HepG2 (cell line): ENCODE results near the gene ARMH1. TPM values are rescaled to one million over a fixed set of nuclear protein-coding genes. Genes with fewer than 3 reads are reported as not detected.

Source experiments
- AGO2 ChIP-seq: fragments of 200-400 bp; formaldehyde crosslinking; optimal IDR thresholded peaks from 2 replicates; pipeline ENCODE3; 2017; ENCODE audit warnings: mild to moderate bottlenecking, low read depth, low read length, moderate library complexity
- AKAP8 ChIP-seq: sonication (generic); formaldehyde crosslinking; IDR thresholded peaks from 2 replicates; pipeline ENCODE4 v1.5.1; 2020; ENCODE audit warnings: mild to moderate bottlenecking, missing genetic modification reagents
- CBX5 ChIP-seq: sonication (generic); formaldehyde crosslinking; IDR thresholded peaks from 2 replicates; pipeline ENCODE4 v1.4.0; 2020; ENCODE audit warnings: missing genetic modification reagents, borderline replicate concordance
- CENPT ChIP-seq: sonication (generic); formaldehyde crosslinking; IDR thresholded peaks from 2 replicates; pipeline ENCODE4 v1.8.0; 2022; ENCODE audit warnings: low read depth, mild to moderate bottlenecking, moderate library complexity, missing genetic modification reagents
- CREB1 ChIP-seq, 2 experiments: fragments of 450-650 bp in 1 of 2; IDR thresholded peaks; 2 replicates each; pipeline ENCODE4 v1.6.1; 2016 to 2017; ENCODE audit warnings: control low read depth in 1 of 2, mild to moderate bottlenecking in 1 of 2, missing compliant biosample characterization in 1 of 2, missing genetic modification characterization in 1 of 2
- EHMT2 ChIP-seq: fragments of 200-600 bp; sonication (generic); IDR thresholded peaks from 2 replicates; pipeline ENCODE4 v1.7.0; 2017; ENCODE audit warnings: antibody characterized with exemption, low read depth, low read length, borderline replicate concordance
- HMG20B ChIP-seq: conservative IDR thresholded peaks from 2 replicates; pipeline ENCODE4 v1.6.1; 2016; ENCODE audit warnings: missing genetic modification reagents, missing compliant biosample characterization
- HOXD1 ChIP-seq: sonication (generic); formaldehyde crosslinking; IDR thresholded peaks from 2 replicates; pipeline ENCODE4 v1.5.0; 2020; ENCODE audit warnings: missing genetic modification reagents
- KLF11 ChIP-seq: IDR thresholded peaks from 2 replicates; pipeline ENCODE4 v1.6.1; 2016; ENCODE audit warnings: missing compliant biosample characterization
- NR2C2 ChIP-seq: sonication (generic); formaldehyde crosslinking; IDR thresholded peaks from 2 replicates; pipeline ENCODE4 v1.4.0; 2020; ENCODE audit warnings: missing genetic modification reagents, mild to moderate bottlenecking, moderate library complexity, borderline replicate concordance
- POLR2AphosphoS2 ChIP-seq: IDR thresholded peaks from 2 replicates; pipeline ENCODE4 v1.6.1; 2011; ENCODE audit warnings: low read depth, low read length, improper control_type of control experiment
- RBAK ChIP-seq: sonication (generic); formaldehyde crosslinking; IDR thresholded peaks from 2 replicates; pipeline ENCODE4 v1.5.1; 2020; ENCODE audit warnings: mild to moderate bottlenecking, missing genetic modification reagents
- SMAD9 ChIP-seq: sonication (generic); formaldehyde crosslinking; IDR thresholded peaks from 2 replicates; pipeline ENCODE4 v1.5.1; 2020; ENCODE audit warnings: mild to moderate bottlenecking, missing genetic modification reagents
- TGIF2 ChIP-seq: IDR thresholded peaks from 2 replicates; pipeline ENCODE4 v1.6.1; 2016; ENCODE audit warnings: control low read depth, missing compliant biosample characterization
- TOPORS ChIP-seq: sonication (generic); formaldehyde crosslinking; IDR thresholded peaks from 2 replicates; pipeline ENCODE4 v1.8.0; 2023; ENCODE audit warnings: mild to moderate bottlenecking, missing genetic modification reagents
- ZKSCAN1 ChIP-seq: fragments of 150-350 bp; IDR thresholded peaks from 2 replicates; pipeline ENCODE4 v1.6.1; 2014; ENCODE audit warnings: low read length
- ZNF180 ChIP-seq: sonication (generic); formaldehyde crosslinking; IDR thresholded peaks from 2 replicates; pipeline ENCODE4 v1.4.0; 2020; ENCODE audit warnings: low read depth, missing genetic modification reagents, borderline replicate concordance
- ZNF274 ChIP-seq: sonication (generic); formaldehyde crosslinking; IDR thresholded peaks from 2 replicates; pipeline ENCODE4 v1.5.1; 2020; ENCODE audit warnings: mild to moderate bottlenecking, missing genetic modification reagents
- polyA plus RNA-seq, 8 experiments: library from polyadenylated mRNA; depleted of rRNA in 3 of 8; stranded (reverse) in 7 of 8; unstranded in 1 of 8; fragments of >200 nt; fragmentation: Illumina TruSeq in 4 of 8; extraction: Trizol in 4 of 8; gene quantifications; 2 replicates each; pipeline versions ENCODE4 v1.2.1 to v1.2.3, GENCODE V29; 2011 to 2016; ENCODE audit warnings: low read depth in 4 of 8, missing spikeins in 1 of 8, mixed read lengths in 1 of 8; ENCODE audit not compliant: insufficient read depth in 1 of 8
- total RNA-seq, 5 experiments: library from RNA; depleted of rRNA; stranded (reverse); fragments of >200 nt; fragmentation: Illumina TruSeq; extraction: Trizol; gene quantifications; 2 replicates each; pipeline ENCODE4 v1.2.3, GENCODE V29; 2016; ENCODE audit warnings: low read depth in 1 of 5
- TF ChIP-seq, protein P1 (sequence below): IDR thresholded peaks from 2 replicates; pipeline ENCODE4 v1.6.1; 2016
- TF ChIP-seq, protein P2 (sequence below): sonication (generic); formaldehyde crosslinking; IDR thresholded peaks from 2 replicates; pipeline ENCODE4 v1.8.0; 2022; ENCODE audit warnings: missing genetic modification reagents, mild to moderate bottlenecking, inconsistent platforms, borderline replicate concordance
- TF ChIP-seq, protein P3 (sequence below): sonication (generic); formaldehyde crosslinking; IDR thresholded peaks from 2 replicates; pipeline ENCODE4 v1.4.0; 2020; ENCODE audit warnings: mild to moderate bottlenecking, missing genetic modification reagents
- TF ChIP-seq, protein P4 (sequence below): sonication (generic); formaldehyde crosslinking; IDR thresholded peaks from 2 replicates; pipeline ENCODE4 v1.4.0; 2020; ENCODE audit warnings: mild to moderate bottlenecking, missing genetic modification reagents
- TF ChIP-seq, protein P5 (sequence below), 2 experiments: fragments of 450-650 bp in 1 of 2; sonication (generic) in 1 of 2; formaldehyde crosslinking; IDR thresholded peaks; 2 replicates each; pipeline versions ENCODE4 v1.5.0 to v1.8.0; 2020 to 2022; ENCODE audit warnings: mild to moderate bottlenecking in 1 of 2, missing genetic modification reagents in 1 of 2

The ARMH1 gene
- total and polyA plus RNA-seq, 2 of the 13 experiments (the other 11 are each of a cell fraction or from before 2014, with no cell fraction given): 0.69 TPM; not detected in 1

DNA sequence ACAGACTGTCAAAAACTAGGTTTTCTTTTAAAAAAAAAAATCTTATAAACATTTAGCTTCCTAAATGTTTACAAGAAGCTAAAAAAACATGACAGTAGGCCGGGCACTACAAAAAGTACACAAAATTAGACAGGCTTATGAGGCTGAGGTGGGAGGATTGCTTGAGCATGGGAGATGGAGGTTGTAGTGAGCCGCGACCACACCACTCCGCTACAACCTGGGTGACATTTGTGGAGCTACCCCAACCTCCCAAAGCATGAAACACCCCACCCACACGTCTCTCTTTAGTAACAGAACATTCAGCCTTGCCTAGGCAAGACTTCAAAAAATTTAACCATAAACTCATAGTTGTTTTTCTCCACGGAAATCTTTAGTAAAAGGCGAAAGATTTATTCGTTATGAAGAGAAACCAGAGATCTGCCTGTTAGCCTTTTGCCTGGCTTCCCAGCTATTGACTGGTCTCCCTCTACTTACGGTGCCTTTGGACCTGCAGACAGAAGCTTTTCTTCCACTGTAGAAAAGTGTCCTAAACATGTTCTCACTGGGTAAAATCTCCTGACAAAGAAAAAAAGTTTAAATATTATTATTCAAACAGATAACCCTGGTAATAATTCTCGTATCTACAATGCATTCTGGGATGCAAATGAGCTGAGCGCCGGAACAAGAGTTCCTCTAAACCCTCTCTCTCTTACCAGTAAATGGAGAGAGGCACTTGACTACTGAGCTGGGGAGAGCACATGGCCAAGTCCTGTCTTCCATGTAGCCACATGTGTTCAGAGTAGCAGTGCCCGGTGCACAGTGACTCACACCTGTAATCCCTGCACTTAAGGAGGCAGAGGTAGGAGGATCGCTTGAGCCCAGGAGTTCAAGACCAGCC is 47.2 kb downstream of the ARMH1 start (continued):
- no peak; the same call in 1 of the 2 replicates for TF ChIP-seq AKAP8 (CRISPR knock-in tag)
- TF ChIP-seq TGIF2 (CRISPR knock-in tag): peak; percentile 90
- no peak for TF ChIP-seq SMAD9 (CRISPR knock-in tag)
- TF ChIP-seq, protein P1, sequence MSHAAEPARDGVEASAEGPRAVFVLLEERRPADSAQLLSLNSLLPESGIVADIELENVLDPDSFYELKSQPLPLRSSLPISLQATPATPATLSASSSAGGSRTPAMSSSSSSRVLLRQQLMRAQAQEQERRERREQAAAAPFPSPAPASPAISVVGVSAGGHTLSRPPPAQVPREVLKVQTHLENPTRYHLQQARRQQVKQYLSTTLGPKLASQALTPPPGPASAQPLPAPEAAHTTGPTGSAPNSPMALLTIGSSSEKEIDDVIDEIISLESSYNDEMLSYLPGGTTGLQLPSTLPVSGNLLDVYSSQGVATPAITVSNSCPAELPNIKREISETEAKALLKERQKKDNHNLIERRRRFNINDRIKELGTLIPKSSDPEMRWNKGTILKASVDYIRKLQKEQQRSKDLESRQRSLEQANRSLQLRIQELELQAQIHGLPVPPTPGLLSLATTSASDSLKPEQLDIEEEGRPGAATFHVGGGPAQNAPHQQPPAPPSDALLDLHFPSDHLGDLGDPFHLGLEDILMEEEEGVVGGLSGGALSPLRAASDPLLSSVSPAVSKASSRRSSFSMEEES (CRISPR knock-in tag): peak; percentile 29; the same call in 1 of the 2 replicates
- TF ChIP-seq CBX5: peak; percentile 88; the same call in 1 of the 2 replicates
- TF ChIP-seq AGO2: no peak
- TF ChIP-seq KLF11 (CRISPR knock-in tag): peak; percentile 66; the same call in 1 of the 2 replicates
- TF ChIP-seq, protein P2, sequence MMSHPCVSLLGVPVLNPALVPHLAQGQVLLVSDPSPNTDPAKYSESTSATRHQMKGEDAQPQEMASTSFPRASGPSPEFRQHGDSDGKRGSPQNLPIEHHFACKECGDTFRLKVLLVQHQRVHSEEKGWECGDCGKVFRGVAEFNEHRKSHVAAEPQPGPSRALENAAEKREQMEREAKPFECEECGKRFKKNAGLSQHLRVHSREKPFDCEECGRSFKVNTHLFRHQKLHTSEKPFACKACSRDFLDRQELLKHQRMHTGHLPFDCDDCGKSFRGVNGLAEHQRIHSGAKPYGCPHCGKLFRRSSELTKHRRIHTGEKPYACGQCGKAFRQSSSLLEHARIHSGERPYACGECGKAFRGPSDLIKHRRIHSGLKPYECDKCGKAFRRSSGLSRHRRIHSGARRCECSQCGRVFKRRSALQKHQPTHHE (CRISPR knock-in tag): no peak; the same call in 1 of the 2 replicates
- TF ChIP-seq TOPORS (CRISPR knock-in tag): 0 out of 2 replicates have a peak, but pooled peaks have one; percentile 53
- peak; percentile 31; the same call in 1 of the 2 replicates for TF ChIP-seq NR2C2 (CRISPR knock-in tag)
- TF ChIP-seq, protein P3, sequence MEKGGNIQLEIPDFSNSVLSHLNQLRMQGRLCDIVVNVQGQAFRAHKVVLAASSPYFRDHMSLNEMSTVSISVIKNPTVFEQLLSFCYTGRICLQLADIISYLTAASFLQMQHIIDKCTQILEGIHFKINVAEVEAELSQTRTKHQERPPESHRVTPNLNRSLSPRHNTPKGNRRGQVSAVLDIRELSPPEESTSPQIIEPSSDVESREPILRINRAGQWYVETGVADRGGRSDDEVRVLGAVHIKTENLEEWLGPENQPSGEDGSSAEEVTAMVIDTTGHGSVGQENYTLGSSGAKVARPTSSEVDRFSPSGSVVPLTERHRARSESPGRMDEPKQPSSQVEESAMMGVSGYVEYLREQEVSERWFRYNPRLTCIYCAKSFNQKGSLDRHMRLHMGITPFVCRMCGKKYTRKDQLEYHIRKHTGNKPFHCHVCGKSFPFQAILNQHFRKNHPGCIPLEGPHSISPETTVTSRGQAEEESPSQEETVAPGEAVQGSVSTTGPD (CRISPR knock-in tag): no peak
- peak; percentile 75 for TF ChIP-seq HMG20B (CRISPR knock-in tag)
- TF ChIP-seq, protein P4, sequence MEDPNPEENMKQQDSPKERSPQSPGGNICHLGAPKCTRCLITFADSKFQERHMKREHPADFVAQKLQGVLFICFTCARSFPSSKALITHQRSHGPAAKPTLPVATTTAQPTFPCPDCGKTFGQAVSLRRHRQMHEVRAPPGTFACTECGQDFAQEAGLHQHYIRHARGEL (CRISPR knock-in tag): no peak
- TF ChIP-seq CENPT: peak; percentile 91; the same call in 1 of the 2 replicates
- TF ChIP-seq HOXD1 (CRISPR knock-in tag): peak; percentile 23; the same call in 1 of the 2 replicates
- no peak for TF ChIP-seq EHMT2
- TF ChIP-seq, protein P5, sequence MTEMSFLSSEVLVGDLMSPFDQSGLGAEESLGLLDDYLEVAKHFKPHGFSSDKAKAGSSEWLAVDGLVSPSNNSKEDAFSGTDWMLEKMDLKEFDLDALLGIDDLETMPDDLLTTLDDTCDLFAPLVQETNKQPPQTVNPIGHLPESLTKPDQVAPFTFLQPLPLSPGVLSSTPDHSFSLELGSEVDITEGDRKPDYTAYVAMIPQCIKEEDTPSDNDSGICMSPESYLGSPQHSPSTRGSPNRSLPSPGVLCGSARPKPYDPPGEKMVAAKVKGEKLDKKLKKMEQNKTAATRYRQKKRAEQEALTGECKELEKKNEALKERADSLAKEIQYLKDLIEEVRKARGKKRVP (CRISPR knock-in tag; IDR thresholded peaks at IDR 0.05): peak in 1 of 2 experiments; percentile 96; a peak in 3 of 4 replicates
- peak; percentile 99 for TF ChIP-seq POLR2AphosphoS2
- TF ChIP-seq RBAK (CRISPR knock-in tag): 0 out of 2 replicates have a peak, but pooled peaks have one; percentile 28
- no peak for TF ChIP-seq ZNF274 (CRISPR knock-in tag)
- peak; percentile 89; the same call in 1 of the 2 replicates for TF ChIP-seq ZNF180
- TF ChIP-seq ZKSCAN1: peak; percentile 61
- no peak for TF ChIP-seq CREB1 (IDR thresholded peaks at IDR 0.05)
- TF ChIP-seq CREB1 (CRISPR knock-in tag; IDR thresholded peaks at IDR 0.05): peak; percentile 83
